ENCODE data around the gene RPL13. TPM values are rescaled to one million over a fixed set of nuclear protein-coding genes. Genes with fewer than 3 reads are reported as not detected.

RPL13 gene
- total RNA-seq, 1 experiment from 2014 or later = 2,846 TPM

GRCh38 chr16:89545831-89546574 lies 14.5 kb upstream of the RPL13 start:
- H3K9me3 ChIP-seq = no peaks in the 10 kb centered on the region
- Mint-ChIP-seq H3K27ac (ENCODE audit: unreplicated experiment) (no peak overlapping the region), H3K27me3 (ENCODE audit: insufficient read depth, unreplicated experiment) (no peaks in the 10 kb centered on the region), H3K4me3 (ENCODE audit: unreplicated experiment) (no peak overlapping the region), H3K9me3 (ENCODE audit: unreplicated experiment) (no peaks in the 10 kb centered on the region), H3K4me1 (ENCODE audit: low read depth, unreplicated experiment) (no peaks in the 10 kb centered on the region), H3K36me3 (ENCODE audit: insufficient read depth, unreplicated experiment) (peaks cover 85% of the 10 kb centered on the region)
- intact Hi-C loops (cut with micrococcal nuclease; ENCODE audit: unreplicated experiment) = no loop called here
- H3K4me1 ChIP-seq = no peaks in the 10 kb centered on the region
- peaks cover 8% of the 10 kb centered on the region; the same call in 1 of the 2 replicates for H3K36me3 ChIP-seq (ENCODE audit: control insufficient read depth, insufficient read depth, low read length)
- no peaks in the 10 kb centered on the region for H3K27me3 ChIP-seq (replicated peaks; ENCODE audit: control insufficient read depth, insufficient read depth, low read length)
- no TSS peak for BruUV-seq (replicated peaks)
- DNase-seq = peak in 1 of 2 experiments; percentile 34
- ChIA-PET CTCF (no interaction called here), POLR2A (interaction anchor here (0.5 kb wide), 1 partner anchor 426 kb away, joined by 7 read pairs; no protein-coding TSS in a partner anchor)
- no peak for TF ChIP-seq CTCF (IDR thresholded peaks at IDR 0.05; ENCODE audit: insufficient read depth in 1 of 2, low read depth in 1 of 2, low read length in 1 of 2, severe bottlenecking in 1 of 2, unreplicated experiment in 1 of 2)
- no peak overlapping the region for H3K4me3 ChIP-seq (ENCODE audit: low read depth, low read length)

GRCh38 chr16:89546781-89547180 lies 13.7 kb upstream of the RPL13 start:
- Mint-ChIP-seq H3K27ac (ENCODE audit: unreplicated experiment) (no peak overlapping the region), H3K27me3 (ENCODE audit: insufficient read depth, unreplicated experiment) (no peaks in the 10 kb centered on the region), H3K4me3 (ENCODE audit: unreplicated experiment) (no peak overlapping the region), H3K9me3 (ENCODE audit: unreplicated experiment) (no peaks in the 10 kb centered on the region), H3K4me1 (ENCODE audit: low read depth, unreplicated experiment) (no peaks in the 10 kb centered on the region), H3K36me3 (ENCODE audit: insufficient read depth, unreplicated experiment) (peaks cover 88% of the 10 kb centered on the region)
- intact Hi-C loops (cut with micrococcal nuclease; ENCODE audit: unreplicated experiment) = no loop called here
- Histone ChIP-seq H3K9me3 (no peaks in the 10 kb centered on the region), H3K4me3 (ENCODE audit: low read depth, low read length) (no peak overlapping the region), H3K27me3 (replicated peaks; ENCODE audit: control insufficient read depth, insufficient read depth, low read length) (no peaks in the 10 kb centered on the region), H3K4me1 (no peaks in the 10 kb centered on the region), H3K36me3 (ENCODE audit: control insufficient read depth, insufficient read depth, low read length) (peaks cover 8% of the 10 kb centered on the region; the same call in 1 of the 2 replicates)
- no peak for DNase-seq
- POLR2A ChIA-PET = no interaction called here
- no TSS peak for BruUV-seq (replicated peaks)
- CTCF ChIA-PET = no interaction called here
- TF ChIP-seq CTCF (IDR thresholded peaks at IDR 0.05; ENCODE audit: insufficient read depth in 1 of 2, low read depth in 1 of 2, low read length in 1 of 2, severe bottlenecking in 1 of 2, unreplicated experiment in 1 of 2) = no peak

- H3K4me3 Mint-ChIP-seq (ENCODE audit: unreplicated experiment) = no peak overlapping the region
- H3K9me3 Mint-ChIP-seq (ENCODE audit: unreplicated experiment) = no peaks in the 10 kb centered on the region
- H3K36me3 Mint-ChIP-seq (ENCODE audit: insufficient read depth, unreplicated experiment) = peaks cover 90% of the 10 kb centered on the region
- intact Hi-C loops (cut with micrococcal nuclease; ENCODE audit: unreplicated experiment) = no loop called here
- no peak overlapping the region for H3K4me3 ChIP-seq (ENCODE audit: low read depth, low read length)
- no peaks in the 10 kb centered on the region for H3K4me1 Mint-ChIP-seq (ENCODE audit: low read depth, unreplicated experiment)
- TF ChIP-seq CTCF (IDR thresholded peaks at IDR 0.05; ENCODE audit: insufficient read depth in 1 of 2, low read depth in 1 of 2, low read length in 1 of 2, severe bottlenecking in 1 of 2, unreplicated experiment in 1 of 2) = no peak
- CTCF ChIA-PET = no interaction called here
- no peaks in the 10 kb centered on the region for H3K9me3 ChIP-seq
- no peak overlapping the region for H3K27ac Mint-ChIP-seq (ENCODE audit: unreplicated experiment)
- no peaks in the 10 kb centered on the region for H3K27me3 Mint-ChIP-seq (ENCODE audit: insufficient read depth, unreplicated experiment)
- POLR2A ChIA-PET = no interaction called here
- no peaks in the 10 kb centered on the region for H3K4me1 ChIP-seq
- peaks cover 8% of the 10 kb centered on the region; the same call in 1 of the 2 replicates for H3K36me3 ChIP-seq (ENCODE audit: control insufficient read depth, insufficient read depth, low read length)
- DNase-seq = no peak
- BruUV-seq (replicated peaks) = no TSS peak
- H3K27me3 ChIP-seq (replicated peaks; ENCODE audit: control insufficient read depth, insufficient read depth, low read length) = no peaks in the 10 kb centered on the region
Observed at GRCh38 chr16:89547291-89547690, 13.2 kb upstream of the RPL13 start.
